C4-2B (cell line): ENCODE results near the gene ANKS1B.

Experiments
- CTCF ChIP-seq: fragments of 450-650 bp; conservative IDR thresholded peaks from 2 replicates; pipeline ENCODE4 v1.5.1; 2017; ENCODE audit warnings: mild to moderate bottlenecking
- ZFX ChIP-seq: fragments of 450-650 bp; IDR thresholded peaks from 2 replicates; pipeline ENCODE4 v1.6.1; 2017

DNA sequence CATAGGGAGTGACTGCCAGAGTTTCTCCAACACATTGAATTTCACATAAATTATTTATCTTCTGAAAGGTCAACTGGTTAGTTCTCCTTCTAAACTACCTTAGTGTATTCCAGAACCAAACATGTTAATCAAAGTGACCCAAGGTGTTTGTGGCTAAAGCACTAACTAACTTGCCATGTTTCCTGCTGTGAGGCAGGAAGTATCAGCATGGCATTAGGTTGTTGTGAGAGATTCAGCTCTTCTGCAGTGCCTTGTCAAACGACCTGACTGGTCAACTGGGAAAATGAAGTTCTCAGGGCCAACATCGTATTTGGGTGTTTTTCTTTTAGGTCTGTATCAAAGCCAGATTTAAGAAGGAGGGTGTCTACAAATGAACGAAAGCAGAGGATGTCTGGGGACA is 891.6 kb downstream of the ANKS1B start:
- TF ChIP-seq CTCF (no peak), ZFX (no peak)
